Kidney (tissue), 14 donors: ENCODE measurements around the gene ACADVL. TPM values are rescaled to one million over a fixed set of nuclear protein-coding genes. Genes with fewer than 3 reads are reported as not detected.

Experiments used
- DNase-seq, 5 donors: peaks; one replicate each; pipeline ENCODE4 v3.0.0-alpha.2; 2013 to 2020
- FAIRE-seq: peaks from 2 replicates; lab custom pipeline; 2012; peaks lifted over from hg19 to GRCh38; lab: Jason Lieb, UNC
- H3K27ac ChIP-seq, 2 donors: one replicate each; pipeline ENCODE4 v1.7.0; 2013; ENCODE audit warnings: low read depth in 2 of 2, low read length in 2 of 2, inconsistent platforms in 1 of 2
- H3K27me3 ChIP-seq: one replicate; pipeline ENCODE4 v1.7.1; 2013; ENCODE audit warnings: low read length, inconsistent platforms; ENCODE audit not compliant: control insufficient read depth, insufficient read depth
- H3K36me3 ChIP-seq, 3 donors: one replicate each; pipeline versions ENCODE4 v1.7.0 to v1.7.1; 2013; ENCODE audit warnings: low read length in 3 of 3, control low read depth in 1 of 3, inconsistent platforms in 1 of 3; ENCODE audit not compliant: insufficient read depth in 3 of 3, control insufficient read depth in 2 of 3
- H3K4me1 ChIP-seq, 3 donors: one replicate each; pipeline versions ENCODE4 v1.7.0 to v1.7.1; 2013; ENCODE audit warnings: low read length in 3 of 3, inconsistent platforms in 1 of 3, low read depth in 1 of 3; ENCODE audit not compliant: control insufficient read depth in 2 of 3, insufficient read depth in 2 of 3
- H3K4me3 ChIP-seq, 3 donors: one replicate each; pipeline versions ENCODE4 v1.7.0 to v1.8.1; 2013; ENCODE audit warnings: low read length in 3 of 3, control low read depth in 1 of 3, inconsistent platforms in 1 of 3
- H3K9ac ChIP-seq, 3 donors: one replicate each; pipeline versions ENCODE4 v1.7.0 to v1.7.1; 2013; ENCODE audit warnings: low read length in 3 of 3, control low read depth in 1 of 3, inconsistent platforms in 1 of 3
- H3K9me3 ChIP-seq, 3 donors: one replicate each; pipeline versions ENCODE4 v1.7.0 to v1.7.1; 2013; ENCODE audit warnings: low read length in 3 of 3, control low read depth in 1 of 3, inconsistent platforms in 1 of 3; ENCODE audit not compliant: control insufficient read depth in 2 of 3, insufficient read depth in 1 of 3
- CTCF ChIP-seq: IDR thresholded peaks from 3 replicates; pipeline ENCODE4 v1.5.1; 2012; ENCODE audit warnings: mild to moderate bottlenecking, moderate library complexity, borderline replicate concordance; ENCODE audit not compliant: insufficient read depth; ENCODE audit errors: extremely low read depth
- intact Hi-C: fragments of 100-400 bp; cut with DNase I; formaldehyde crosslinking; loops from one replicate; pipeline ENCODE4 v1.11.1; 2022
- polyA plus RNA-seq: library from polyadenylated mRNA; stranded (reverse); fragments of 350-450 nt; fragmentation: Illumina TruSeq; extraction: RNeasy Lipid Tissue Mini Kit (QIAGEN cat#74804); gene quantifications from one replicate; pipeline ENCODE4 v1.2.3, GENCODE V29; 2014; ENCODE audit warnings: low read depth, low replicate concordance; ENCODE audit not compliant: insufficient read depth
- total RNA-seq: library from RNA; stranded (reverse); fragmentation: NEBNext Ultra II Directional; extraction: Animal tissue kit (Norgen Biotek cat#: 25700); gene quantifications from one replicate; pipeline ENCODE4 v1.2.1, GENCODE V29; 2021
- donor health status: control.
- donor health status: control.
- donor health status: control.
- donor health status: control.
- donor health status: control.
- donor health status: DM: yes; HTN: yes; CAD: no.
- donor health status: Normal renal cell carcinoma (clear cell type).

ACADVL gene
- total and polyA plus RNA-seq, 2 donors from 2014 or later, result 689 to 1,202 TPM

GRCh38 chr17:7190276-7190917, 29.3 kb upstream of the ACADVL start:
- Histone ChIP-seq H3K4me3 (no peak overlapping the region), H3K9ac (no peak overlapping the region), H3K36me3 (peaks cover 0 to 3% (median 0%) of the 10 kb centered on the region in 3 donors), H3K9me3 (no peaks in the 10 kb centered on the region), H3K27ac (no peak overlapping the region), H3K27me3 (no peaks in the 10 kb centered on the region), H3K4me1 (no peaks in the 10 kb centered on the region)
- intact Hi-C loops, result no loop called here
- TF ChIP-seq CTCF, result no peak
- DNase-seq (peak in 3 of 5 donors; percentile 7 to 54 (median 8)), FAIRE-seq (no peak)

GRCh38 chr17:7191069-7191468, 28.7 kb upstream of the ACADVL start:
- Histone ChIP-seq H3K27ac (no peak overlapping the region), H3K27me3 (no peaks in the 10 kb centered on the region), H3K9me3 (no peaks in the 10 kb centered on the region), H3K9ac (no peak overlapping the region), H3K4me1 (no peaks in the 10 kb centered on the region), H3K4me3 (no peak overlapping the region), H3K36me3 (peaks cover 0 to 6% (median 0%) of the 10 kb centered on the region in 3 donors)
- intact Hi-C loops, result no loop called here
- no peak for TF ChIP-seq CTCF
- DNase-seq (peak in 1 of 5 donors; percentile 1), FAIRE-seq (no peak)

GRCh38 chr17:7191571-7192270, 28.0 kb upstream of the ACADVL start:
- DNase-seq (peak in 4 of 5 donors; percentile 58 to 78 (median 72)), FAIRE-seq (no peak)
- Histone ChIP-seq H3K4me3 (no peak overlapping the region), H3K9ac (no peak overlapping the region), H3K27ac (no peak overlapping the region), H3K4me1 (no peaks in the 10 kb centered on the region), H3K36me3 (peaks cover 0 to 8% (median 0%) of the 10 kb centered on the region in 3 donors), H3K9me3 (no peaks in the 10 kb centered on the region), H3K27me3 (no peaks in the 10 kb centered on the region)
- TF ChIP-seq CTCF, result no peak
- intact Hi-C loops, result no loop called here
